DND-41 (cell line): Measurements from ENCODE around the gene KAZN.

ENCODE experiments used
- ATAC-seq: fragments of 200-7000 bp; cut with Tn5 transposase; 3 replicates; pipeline ENCODE4 v1.9.1; 2021; ENCODE audit warnings: low read depth; ENCODE audit not compliant: insufficient read depth
- DNase-seq: peaks from one replicate; pipeline ENCODE4 v3.0.0-alpha.2; 2020
- H2AFZ ChIP-seq: 2 replicates; pipeline ENCODE4 v1.6.0; 2012; ENCODE audit warnings: low read depth, low read length
- H3K27ac ChIP-seq: 2 replicates; pipeline ENCODE4 v1.5.1; 2012; ENCODE audit warnings: low read length, inconsistent platforms
- H3K27me3 ChIP-seq: fragments of 200-600 bp; sonication (generic); 2 replicates; pipeline ENCODE4 v1.6.0; 2012; ENCODE audit warnings: low read length, mild to moderate bottlenecking, inconsistent platforms; ENCODE audit not compliant: insufficient read depth, poor library complexity
- H3K36me3 ChIP-seq: 2 replicates; pipeline ENCODE4 v1.5.1; 2012; ENCODE audit warnings: low read length, inconsistent platforms; ENCODE audit not compliant: insufficient read depth
- H3K4me1 ChIP-seq: 2 replicates; pipeline ENCODE4 v1.5.1; 2012; ENCODE audit warnings: mild to moderate bottlenecking, low read length; ENCODE audit not compliant: insufficient read depth
- H3K4me2 ChIP-seq: 2 replicates; pipeline ENCODE4 v1.6.0; 2012; ENCODE audit warnings: mild to moderate bottlenecking, moderate library complexity, low read length, inconsistent platforms; ENCODE audit not compliant: insufficient read depth
- H3K4me3 ChIP-seq, 2 experiments: fragments of 200-600 bp in 1 of 2; shearing (Covaris generic) in 1 of 2; 2 replicates each; pipeline ENCODE4 v1.5.1; 2012 to 2016; ENCODE audit warnings: inconsistent platforms in 2 of 2, low read length in 2 of 2, mild to moderate bottlenecking in 2 of 2, low read depth in 1 of 2, moderate library complexity in 1 of 2
- H3K79me2 ChIP-seq: 2 replicates; pipeline ENCODE4 v1.6.0; 2012; ENCODE audit warnings: low read length, inconsistent platforms; ENCODE audit not compliant: insufficient read depth
- H3K9ac ChIP-seq: 2 replicates; pipeline ENCODE4 v1.6.0; 2012; ENCODE audit warnings: low read depth, mild to moderate bottlenecking, inconsistent platforms, low read length, moderate library complexity
- H3K9me3 ChIP-seq: 2 replicates; pipeline ENCODE4 v1.5.1; 2012; ENCODE audit warnings: low read length, moderate library complexity, mild to moderate bottlenecking, inconsistent platforms; ENCODE audit not compliant: insufficient read depth, severe bottlenecking
- H4K20me1 ChIP-seq: 2 replicates; pipeline ENCODE4 v1.6.0; 2012; ENCODE audit warnings: low read length; ENCODE audit not compliant: insufficient read depth
- CTCF ChIP-seq: IDR thresholded peaks from 2 replicates; pipeline ENCODE4 v1.5.1; 2012; ENCODE audit warnings: borderline replicate concordance, low read length, moderate library complexity, mild to moderate bottlenecking; ENCODE audit not compliant: poor library complexity, severe bottlenecking; ENCODE audit errors: extremely low read depth
- EZH2 ChIP-seq: IDR thresholded peaks from 3 replicates; pipeline ENCODE4 v1.6.1; 2012; ENCODE audit warnings: borderline replicate concordance, low read depth, mild to moderate bottlenecking, moderate library complexity, low read length, inconsistent platforms; ENCODE audit not compliant: severe bottlenecking

Gene KAZN

DNA sequence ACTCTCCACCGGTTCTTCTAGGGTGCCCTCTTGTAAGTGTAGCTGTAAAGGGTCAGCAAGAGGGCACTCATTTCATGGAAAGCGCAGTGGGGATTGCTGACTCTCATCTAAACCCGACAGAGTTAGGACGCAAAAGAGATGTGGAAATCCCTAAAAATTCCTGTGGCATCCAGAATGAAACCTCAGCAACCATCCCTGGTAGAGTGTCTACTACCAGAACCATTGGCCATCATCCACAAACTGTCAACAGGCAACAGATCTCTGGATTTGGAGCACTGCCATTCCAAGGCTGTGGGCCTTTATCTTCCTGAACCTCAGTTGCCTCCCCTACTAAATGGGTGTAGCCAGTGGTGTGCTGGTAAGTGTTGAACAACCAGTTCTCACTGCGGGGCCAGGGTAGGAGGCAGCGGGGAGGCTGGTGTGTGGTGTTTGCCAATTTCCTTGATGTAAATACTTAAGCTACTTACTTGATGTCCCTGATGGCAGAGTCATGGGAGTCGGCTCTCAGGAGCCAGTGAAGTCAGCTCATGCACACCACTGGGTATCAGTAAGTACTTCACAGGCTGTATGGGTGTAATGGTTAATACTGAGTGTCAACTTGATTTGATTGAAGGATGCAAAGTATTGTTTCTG lies 195.8 kb downstream of the KAZN start:
- Histone ChIP-seq H3K9me3 (no peaks in the 10 kb centered on the region), H3K79me2 (no peaks in the 10 kb centered on the region), H3K36me3 (no peaks in the 10 kb centered on the region), H3K9ac (no peak overlapping the region), H4K20me1 (no peaks in the 10 kb centered on the region), H3K27ac (no peak overlapping the region), H3K27me3 (no peaks in the 10 kb centered on the region), H3K4me1 (no peaks in the 10 kb centered on the region), H3K4me2 (no peak overlapping the region), H2AFZ (no peak overlapping the region), H3K4me3 (no peak overlapping the region)
- DNase-seq (no peak), ATAC-seq (no peak)
- no peak for TF ChIP-seq CTCF
- TF ChIP-seq EZH2 = no peak

- ATAC-seq = no peak
- H3K36me3 ChIP-seq = no peaks in the 10 kb centered on the region
- no peak overlapping the region for H2AFZ ChIP-seq
- no peak for TF ChIP-seq EZH2
- TF ChIP-seq CTCF = no peak
- H3K9ac ChIP-seq = no peak overlapping the region
- no peak for DNase-seq
- H3K4me3 ChIP-seq = no peak overlapping the region
- no peaks in the 10 kb centered on the region for H4K20me1 ChIP-seq
- H3K4me1 ChIP-seq = no peaks in the 10 kb centered on the region
- no peaks in the 10 kb centered on the region for H3K27me3 ChIP-seq
- no peak overlapping the region for H3K4me2 ChIP-seq
- H3K9me3 ChIP-seq = no peaks in the 10 kb centered on the region
- H3K79me2 ChIP-seq = no peaks in the 10 kb centered on the region
- no peak overlapping the region for H3K27ac ChIP-seq
These were observed 196.4 kb downstream of the KAZN start for GRCh38 chr1:14794906-14795305.

DNA sequence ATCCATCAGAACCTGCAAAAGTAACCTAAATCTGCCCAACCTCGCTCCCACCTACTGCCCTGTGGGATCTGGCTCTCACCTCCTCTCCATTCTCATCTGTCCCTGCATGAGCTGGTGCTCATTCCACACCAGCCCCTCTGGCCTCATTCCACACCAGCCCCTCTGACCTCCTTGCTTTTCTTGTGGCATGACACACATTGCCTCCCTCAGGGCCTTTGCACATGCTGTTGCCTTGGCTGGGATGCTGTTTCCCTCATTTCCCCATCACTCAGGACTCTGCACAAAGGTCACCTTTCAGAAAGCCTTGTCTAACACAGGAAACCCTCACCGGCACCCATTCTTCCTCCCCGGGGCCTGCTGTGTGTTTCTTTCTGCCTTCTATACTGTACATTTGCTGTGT lies 197.1 kb downstream of the KAZN start:
- Histone ChIP-seq H4K20me1 (no peaks in the 10 kb centered on the region), H3K27me3 (no peaks in the 10 kb centered on the region), H3K9ac (no peak overlapping the region), H2AFZ (no peak overlapping the region), H3K9me3 (no peaks in the 10 kb centered on the region), H3K27ac (no peak overlapping the region), H3K36me3 (no peaks in the 10 kb centered on the region), H3K79me2 (no peaks in the 10 kb centered on the region), H3K4me3 (no peak overlapping the region), H3K4me2 (no peak overlapping the region), H3K4me1 (no peaks in the 10 kb centered on the region)
- DNase-seq (no peak), ATAC-seq (no peak)
- TF ChIP-seq CTCF (no peak), EZH2 (no peak)
